Bronchial epithelial cell (primary cell): ENCODE measurements around the gene P2RY14. TPM values are rescaled to one million over a fixed set of nuclear protein-coding genes. Genes with fewer than 3 reads are reported as not detected.
"Not testable (repeated sequence)": the region's sequence is repeated elsewhere in the genome, so short reads cannot be mapped to it uniquely, and the experiment has no call there.

ENCODE experiments used
- DNase-seq: peaks from one replicate; pipeline ENCODE4 v3.0.0-alpha.2; 2010; ENCODE audit warnings: low read depth
- FAIRE-seq: peaks from 2 replicates; lab custom pipeline; 2011; peaks lifted over from hg19 to GRCh38; lab: Jason Lieb, UNC
- H3K27me3 ChIP-seq: 2 replicates; pipeline ENCODE4 v1.5.1; 2011; ENCODE audit warnings: low read length; ENCODE audit not compliant: control insufficient read depth, insufficient read depth
- H3K36me3 ChIP-seq: 2 replicates; pipeline ENCODE4 v1.5.1; 2011; ENCODE audit warnings: low read length; ENCODE audit not compliant: control insufficient read depth, insufficient read depth
- H3K4me3 ChIP-seq: 2 replicates; pipeline ENCODE4 v1.5.1; 2011; ENCODE audit warnings: mild to moderate bottlenecking, low read depth, low read length, control low read depth
- CTCF ChIP-seq: IDR thresholded peaks from 2 replicates; pipeline ENCODE4 v1.5.1; 2011; ENCODE audit warnings: mild to moderate bottlenecking, moderate library complexity, low read length, control low read depth, inconsistent platforms; ENCODE audit not compliant: insufficient read depth, severe bottlenecking
- total RNA-seq: library from RNA; depleted of rRNA; stranded (reverse); fragments of >200 nt; gene quantifications from 2 replicates; pipeline ENCODE4 v1.2.1, GENCODE V29; 2014

Gene P2RY14
- total RNA-seq, 1 donor from 2014 or later = not detected

GRCh38 chr3:151236316-151236715 is 42.0 kb downstream of the P2RY14 start:
- DNase-seq (no peak), FAIRE-seq (no peak)
- no peak for TF ChIP-seq CTCF
- no peaks in the 10 kb centered on the region for H3K27me3 ChIP-seq
- no peaks in the 10 kb centered on the region for H3K36me3 ChIP-seq
- no peak overlapping the region for H3K4me3 ChIP-seq

- no peaks in the 10 kb centered on the region for H3K36me3 ChIP-seq
- FAIRE-seq (no peak), DNase-seq (no peak)
- no peak overlapping the region for H3K4me3 ChIP-seq
- no peaks in the 10 kb centered on the region for H3K27me3 ChIP-seq
- TF ChIP-seq CTCF = no peak
Observed at GRCh38 chr3:151234825-151235224, 43.5 kb downstream of the P2RY14 start.

- Histone ChIP-seq H3K27me3 (no peaks in the 10 kb centered on the region), H3K36me3 (no peaks in the 10 kb centered on the region), H3K4me3 (no peak overlapping the region)
- no peak for TF ChIP-seq CTCF
- FAIRE-seq (no peak), DNase-seq (no peak)
Observed at GRCh38 chr3:151232991-151233390, 45.4 kb downstream of the P2RY14 start.

- FAIRE-seq, H3K36me3 ChIP-seq: not testable (repeated sequence)
Observed at GRCh38 chr3:151232403-151232802, 45.9 kb downstream of the P2RY14 start.

GRCh38 chr3:151230646-151231045 is 47.7 kb downstream of the P2RY14 start:
- Histone ChIP-seq H3K4me3 (no peak overlapping the region), H3K36me3 (no peaks in the 10 kb centered on the region), H3K27me3 (no peaks in the 10 kb centered on the region)
- no peak for DNase-seq
- no peak for TF ChIP-seq CTCF
- FAIRE-seq = no peak

More at GRCh38 chr3:151232403-151232802, 45.9 kb downstream of the P2RY14 start:
- not testable (repeated sequence) for H3K4me3 ChIP-seq, DNase-seq, H3K27me3 ChIP-seq

- no peak overlapping the region for H3K4me3 ChIP-seq
- FAIRE-seq (no peak), DNase-seq (peak; percentile 50)
- no peak for TF ChIP-seq CTCF
- H3K36me3 ChIP-seq = no peaks in the 10 kb centered on the region
- H3K27me3 ChIP-seq = no peaks in the 10 kb centered on the region
Observed at GRCh38 chr3:151228666-151229040, 49.7 kb downstream of the P2RY14 start.
